NCI-H2196 treated with DMSO at 0.1 percent for 48 hours (cell line): ENCODE data around the gene KCND2.
"Not testable (repeated sequence)": the region's sequence is repeated elsewhere in the genome, so short reads cannot be mapped to it uniquely, and the experiment has no call there.

ENCODE experiments used
- DNase-seq: peaks from one replicate; lab custom pipeline; 2025; ENCODE audit not compliant: unreplicated experiment; lab: John Stamatoyannopoulos, UW

Gene KCND2

GRCh38 chr7:120578657-120579056, 305.7 kb downstream of the KCND2 start:
- not testable (repeated sequence) for DNase-seq

DNA sequence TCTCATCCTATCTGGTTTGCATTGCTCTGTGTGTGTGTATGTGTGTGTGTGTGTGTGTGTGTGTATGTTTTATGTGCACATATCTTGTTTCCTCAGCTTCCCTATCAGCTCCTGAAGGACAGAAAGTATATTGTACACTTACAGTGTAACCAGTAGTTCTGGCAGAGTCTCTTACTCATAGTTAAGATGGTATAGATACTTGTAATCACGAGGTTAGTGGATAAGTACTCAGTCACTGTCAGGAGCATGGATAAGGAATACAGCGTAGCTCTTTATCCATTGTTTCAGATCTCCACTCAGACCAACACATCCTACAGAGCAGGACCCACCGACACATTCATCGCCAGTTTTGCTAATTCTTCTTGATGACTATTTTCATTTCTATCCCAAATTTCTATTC, 309.9 kb downstream of the KCND2 start:
- no peak for DNase-seq

GRCh38 chr7:120583899-120584586, 311.1 kb downstream of the KCND2 start:
- DNase-seq: no peak

GRCh38 chr7:120586571-120586970, 313.6 kb downstream of the KCND2 start:
- DNase-seq: no peak

DNA sequence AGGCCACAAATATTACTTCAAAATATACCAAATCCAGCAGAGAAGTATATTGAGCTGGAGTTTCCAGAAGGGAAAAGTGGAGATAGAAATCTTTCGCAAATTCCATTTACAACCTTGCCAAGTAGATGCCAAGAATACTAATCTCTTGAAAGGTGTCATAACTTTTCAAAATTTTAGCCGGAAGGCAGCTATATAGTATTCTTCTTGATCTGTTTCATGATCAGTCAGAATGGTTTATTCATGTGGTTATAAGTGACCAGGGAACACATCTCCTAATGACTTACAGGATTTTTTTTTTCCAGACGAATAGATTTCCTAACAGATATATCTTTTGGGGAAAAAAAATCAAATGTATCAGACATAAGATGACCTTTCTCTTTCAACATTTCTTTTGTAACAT, 314.3 kb downstream of the KCND2 start:
- no peak for DNase-seq

DNA sequence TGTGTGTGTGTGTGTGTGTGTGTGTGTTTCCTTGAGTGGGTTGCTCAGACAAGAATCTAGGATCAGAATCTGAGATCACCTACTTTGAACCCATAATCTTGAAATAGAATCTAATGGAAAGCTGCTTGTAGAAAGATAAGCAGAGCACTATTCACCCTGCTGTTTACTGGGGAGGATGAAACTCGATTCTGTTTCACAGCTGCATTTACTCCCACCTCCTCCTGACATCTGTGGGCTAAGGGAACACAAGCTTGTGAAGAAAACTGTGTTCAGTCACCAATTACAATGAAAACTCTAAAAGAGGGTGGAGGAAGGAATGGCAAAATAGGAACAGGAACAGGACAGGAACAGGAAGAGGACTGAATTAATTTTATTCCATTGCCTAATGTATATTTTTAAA, 315.4 kb downstream of the KCND2 start:
- no peak for DNase-seq

GRCh38 chr7:120588862-120589261, 315.9 kb downstream of the KCND2 start:
- no peak for DNase-seq

GRCh38 chr7:120600607-120601006, 327.6 kb downstream of the KCND2 start:
- DNase-seq: no peak

DNA sequence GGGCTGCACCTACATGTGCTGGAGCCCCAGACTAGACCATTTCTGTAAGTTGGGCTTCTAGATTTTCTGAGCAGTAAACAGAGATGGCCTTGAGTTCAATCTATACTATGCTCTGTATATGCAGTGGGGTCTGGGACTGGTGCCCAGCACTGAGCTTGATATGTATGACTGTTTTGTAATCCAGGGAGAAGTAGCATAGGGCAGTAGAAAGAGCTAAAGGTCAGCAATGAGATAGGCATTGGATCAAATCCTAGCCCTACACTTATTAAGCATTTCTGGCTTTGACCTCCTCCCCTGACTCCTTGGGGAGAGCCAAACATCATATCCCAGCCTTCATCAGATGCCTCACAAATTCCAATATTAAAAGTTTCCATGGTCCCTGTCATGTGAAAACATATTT, 330.4 kb downstream of the KCND2 start:
- no peak for DNase-seq

DNA sequence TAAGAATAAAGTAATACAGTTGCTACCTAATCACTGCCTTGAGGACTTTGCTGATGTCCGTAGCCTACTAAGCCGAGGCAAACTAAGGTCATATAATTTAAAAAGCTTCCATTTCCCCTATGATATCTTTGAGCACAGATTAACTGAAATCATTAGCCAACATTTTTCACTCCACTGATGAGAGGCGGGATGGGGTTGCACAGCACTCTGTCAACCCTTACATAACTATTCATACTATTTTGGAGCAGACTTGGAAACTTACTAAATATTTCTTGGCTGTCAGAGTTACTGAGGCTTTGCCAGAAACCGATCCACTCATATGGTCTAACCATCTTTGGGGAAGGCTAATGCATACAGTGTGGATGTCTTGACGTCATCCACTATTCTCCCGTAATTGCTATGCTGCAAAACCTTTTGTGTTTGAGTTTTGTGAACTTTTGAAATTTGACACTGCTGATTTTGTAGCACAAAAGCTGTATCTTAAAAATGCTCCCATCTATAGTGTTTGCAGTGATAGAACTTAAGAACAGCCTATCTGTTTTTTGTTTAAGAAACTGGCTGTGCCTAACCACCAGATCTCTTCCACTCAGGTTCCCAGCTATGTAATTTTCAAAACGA, 336.3 kb downstream of the KCND2 start:
- no peak for DNase-seq

DNA sequence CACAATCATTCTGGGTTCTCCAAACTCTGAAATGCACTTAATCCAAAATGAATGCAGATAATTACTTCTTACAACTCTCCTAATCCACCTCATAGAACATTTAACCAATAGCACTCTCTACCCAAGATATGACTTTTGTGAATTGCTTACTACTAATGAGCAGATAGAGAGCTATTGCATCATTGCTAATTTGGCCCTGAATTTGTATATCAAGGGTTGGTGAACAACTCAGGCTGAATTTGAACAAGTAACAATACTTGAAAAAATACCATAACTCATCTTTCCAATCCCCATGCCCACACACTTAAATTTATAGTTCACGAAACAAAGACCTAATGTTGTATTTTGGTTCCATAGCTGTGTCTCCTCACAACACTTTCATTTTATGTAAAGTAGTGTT, 339.0 kb downstream of the KCND2 start:
- no peak for DNase-seq

- DNase-seq: no peak
Measured at GRCh38 chr7:120615703-120616102, 342.7 kb downstream of the KCND2 start.

GRCh38 chr7:120617275-120617674, 344.3 kb downstream of the KCND2 start:
- no peak for DNase-seq

DNA sequence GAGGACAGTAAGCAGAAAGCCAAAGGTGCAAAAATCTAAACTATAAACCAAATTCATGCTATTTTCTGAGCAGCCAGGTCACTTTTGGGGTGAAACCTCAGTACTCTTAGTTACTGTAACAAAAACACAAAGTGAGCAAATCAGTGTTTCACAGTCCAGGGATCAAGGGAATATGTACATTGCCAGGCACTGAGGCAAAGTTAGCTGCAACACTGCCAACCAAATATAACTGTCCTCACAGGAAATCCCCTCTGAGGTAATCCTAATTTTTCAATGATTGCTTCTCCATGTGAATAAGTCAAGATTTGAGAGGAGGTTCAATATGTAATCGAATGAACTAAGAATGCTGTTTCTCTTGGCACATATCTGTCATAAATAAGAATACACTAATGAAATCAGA, 355.3 kb downstream of the KCND2 start:
- DNase-seq: no peak

DNA sequence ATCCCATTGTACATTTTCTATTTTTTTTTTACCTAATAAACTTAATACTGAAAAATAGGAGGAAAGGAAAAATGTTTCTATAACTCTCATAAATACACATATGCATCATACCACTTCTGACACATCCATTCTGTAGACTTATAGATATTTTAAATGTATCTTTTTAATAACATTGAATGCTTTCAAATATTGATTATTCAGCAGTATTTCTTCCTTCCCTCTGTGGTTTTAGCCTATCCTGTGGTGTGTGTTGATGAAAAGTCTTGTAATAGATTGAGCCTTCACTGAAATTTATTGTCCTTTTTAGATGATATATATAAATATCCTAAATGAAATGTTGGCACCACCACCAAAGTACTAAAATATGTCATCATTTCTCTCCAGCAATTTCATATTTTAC, 366.9 kb downstream of the KCND2 start:
- DNase-seq: no peak

DNA sequence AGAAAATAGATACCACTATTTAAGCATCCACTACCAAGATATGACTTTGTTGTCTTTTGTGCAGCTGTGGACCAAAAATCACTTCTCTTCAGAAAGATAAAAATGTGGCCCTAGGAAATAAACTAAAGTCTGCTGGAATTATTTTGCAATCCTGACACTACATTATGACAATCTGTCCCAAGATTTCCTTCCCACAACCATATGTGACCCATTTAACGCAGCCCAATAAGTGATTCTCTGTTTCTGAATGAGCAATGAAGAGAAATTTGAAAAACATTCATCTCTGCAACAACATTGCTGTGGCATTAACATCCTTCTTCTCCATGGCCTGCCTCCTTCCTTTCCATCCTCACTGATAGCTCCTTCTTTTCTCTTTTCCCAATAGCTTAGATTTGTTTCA, 373.0 kb downstream of the KCND2 start:
- no peak for DNase-seq

- no peak for DNase-seq
Measured at GRCh38 chr7:120654241-120654640, 381.3 kb downstream of the KCND2 start.

GRCh38 chr7:120658516-120658915, 385.5 kb downstream of the KCND2 start:
- DNase-seq: no peak

DNA sequence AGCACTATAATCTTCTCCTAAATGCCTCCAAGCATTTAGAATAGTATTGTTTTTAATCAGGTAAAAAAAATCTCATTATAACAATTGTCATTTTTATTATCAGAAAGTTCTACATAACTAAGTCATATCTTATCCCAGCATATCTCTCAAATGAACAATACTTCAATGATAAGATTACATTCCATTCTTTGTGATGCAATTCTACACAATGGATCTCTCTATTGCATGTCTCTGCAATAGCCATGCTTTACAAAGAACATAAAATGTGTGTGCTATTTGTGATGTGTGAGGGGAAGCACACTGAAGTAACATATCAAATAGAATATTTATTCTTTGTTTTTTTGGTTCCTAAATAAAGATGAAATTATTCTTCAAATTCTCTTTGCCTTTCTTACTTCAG, 389.3 kb downstream of the KCND2 start:
- DNase-seq: no peak

DNA sequence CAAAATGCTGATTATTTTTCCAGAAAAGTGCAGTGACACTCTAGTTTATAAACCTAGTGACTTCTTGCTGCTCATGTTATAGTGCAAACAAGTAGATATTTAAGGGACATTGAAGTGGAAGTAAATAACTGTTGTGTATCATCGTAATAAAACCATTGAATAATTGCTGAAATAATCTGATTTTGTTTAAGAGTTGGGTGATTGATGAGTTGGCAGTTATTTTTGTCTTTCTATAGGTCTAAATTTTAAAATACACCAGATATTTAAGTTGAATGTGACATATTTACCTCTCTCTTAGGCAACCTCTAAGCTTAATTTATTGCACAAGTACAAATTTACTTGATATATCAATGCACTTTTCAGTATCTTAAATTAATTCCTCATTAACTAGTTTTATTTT, 392.1 kb downstream of the KCND2 start:
- DNase-seq: no peak

- DNase-seq: no peak
Measured at GRCh38 chr7:120675076-120675475, 402.1 kb downstream of the KCND2 start.

- DNase-seq: no peak
Measured at GRCh38 chr7:120677535-120677934, 404.6 kb downstream of the KCND2 start.

DNA sequence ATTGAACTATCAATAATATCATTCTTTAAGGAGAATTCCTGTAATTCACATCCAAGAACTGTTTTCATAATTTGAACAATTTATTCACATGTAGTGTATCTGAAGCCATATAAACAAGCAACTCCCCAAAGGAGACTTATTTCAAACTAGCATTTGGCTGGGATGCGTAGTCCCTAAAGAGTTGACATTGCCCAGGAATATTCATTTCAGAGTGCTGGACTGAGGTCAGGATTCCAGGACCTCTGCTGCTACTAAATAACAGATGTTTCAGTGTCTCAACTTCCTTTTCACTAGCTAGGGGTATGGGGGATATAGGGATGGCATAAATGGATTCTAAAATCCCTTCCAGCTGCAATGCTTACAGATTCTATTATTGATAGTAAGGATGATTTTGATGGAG, 408.0 kb downstream of the KCND2 start:
- DNase-seq: no peak
